Measurements from ENCODE around the gene FCMR. TPM values are rescaled to one million over a fixed set of nuclear protein-coding genes. Genes with fewer than 3 reads are reported as not detected.
A peak's percentile ranks its signal among the peaks of the same experiment; 100 is the strongest.

FCMR gene
- 0.58 and 0.81 TPM in 2 replicates for total RNA-seq (ENCODE audit: low replicate concordance)
- long read RNA-seq = 0 reads

- DNase-seq (ENCODE audit: extremely low spot score, unreplicated experiment) = no peak
- Mint-ChIP-seq H3K4me1 (ENCODE audit: unreplicated experiment) (no peaks in the 10 kb centered on the region), H3K9me3 (no peaks in the 10 kb centered on the region), H3K36me3 (no peaks in the 10 kb centered on the region), H3K4me3 (no peak within 1 kb of the TSS), H3K27ac (no peak within 1 kb of the TSS), H3K27me3 (peaks cover 9% of the 10 kb centered on the region)
- no peak for TF ChIP-seq CTCF (conservative IDR thresholded peaks at IDR 0.05)
Measured at GRCh38 chr1:206921772-206922265, at the start of gene FCMR. Gene FCMR, minus strand, starts transcription at chr1:206921941. Its CDS starts 87 bp downstream, at chr1:206921854.

- H3K36me3 Mint-ChIP-seq = no peaks in the 10 kb centered on the region
- H3K27ac Mint-ChIP-seq = no peak overlapping the region
- no peak for DNase-seq (ENCODE audit: extremely low spot score, unreplicated experiment)
- H3K27me3 Mint-ChIP-seq = peaks cover 25% of the 10 kb centered on the region
- peak overlapping the region; percentile 4 for H3K4me3 Mint-ChIP-seq
- TF ChIP-seq CTCF (conservative IDR thresholded peaks at IDR 0.05) = no peak
- no peaks in the 10 kb centered on the region for H3K4me1 Mint-ChIP-seq (ENCODE audit: unreplicated experiment)
- H3K9me3 Mint-ChIP-seq = no peaks in the 10 kb centered on the region
Measured at GRCh38 chr1:206971029-206971655, 49.4 kb upstream of the FCMR start.

GRCh38 chr1:206970446-206970845, 48.7 kb upstream of the FCMR start, which contains the start of gene FCAMR:
Gene FCAMR, minus strand, starts transcription at chr1:206970460. Its CDS starts 335 bp downstream, at chr1:206970125.
- no peaks in the 10 kb centered on the region for H3K36me3 Mint-ChIP-seq
- H3K4me3 Mint-ChIP-seq = no peak within 1 kb of the TSS
- H3K27me3 Mint-ChIP-seq = peaks cover 25% of the 10 kb centered on the region

GRCh38 chr1:206969090-206969489, 47.3 kb upstream of the FCMR start:
- Mint-ChIP-seq H3K36me3 (no peaks in the 10 kb centered on the region), H3K9me3 (no peaks in the 10 kb centered on the region), H3K4me3 (no peak overlapping the region), H3K4me1 (ENCODE audit: unreplicated experiment) (no peaks in the 10 kb centered on the region), H3K27me3 (peaks cover 25% of the 10 kb centered on the region), H3K27ac (peak overlapping the region; percentile 70)
- TF ChIP-seq CTCF (conservative IDR thresholded peaks at IDR 0.05) = no peak
- no peak for DNase-seq (ENCODE audit: extremely low spot score, unreplicated experiment)

More at GRCh38 chr1:206970446-206970845, 48.7 kb upstream of the FCMR start, which contains the start of gene FCAMR:
- no peak for TF ChIP-seq CTCF (conservative IDR thresholded peaks at IDR 0.05)
- H3K4me1 Mint-ChIP-seq (ENCODE audit: unreplicated experiment) = no peaks in the 10 kb centered on the region
- H3K9me3 Mint-ChIP-seq = no peaks in the 10 kb centered on the region
- DNase-seq (ENCODE audit: extremely low spot score, unreplicated experiment) = no peak
- H3K27ac Mint-ChIP-seq = peak within 1 kb of the TSS; percentile 70

- H3K27ac Mint-ChIP-seq = no peak overlapping the region
Measured at GRCh38 chr1:206967096-206967849, 45.5 kb upstream of the FCMR start.

More at GRCh38 chr1:206967096-206967849, 45.5 kb upstream of the FCMR start:
- Mint-ChIP-seq H3K4me3 (no peak overlapping the region), H3K9me3 (no peaks in the 10 kb centered on the region), H3K4me1 (ENCODE audit: unreplicated experiment) (no peaks in the 10 kb centered on the region), H3K27me3 (peaks cover 16% of the 10 kb centered on the region), H3K36me3 (no peaks in the 10 kb centered on the region)
- no peak for TF ChIP-seq CTCF (conservative IDR thresholded peaks at IDR 0.05)
- DNase-seq (ENCODE audit: extremely low spot score, unreplicated experiment) = no peak
